GM19468 (cell line): ENCODE results near the gene CTRB1.
"Not testable (repeated sequence)": the region's sequence is repeated elsewhere in the genome, so short reads cannot be mapped to it uniquely, and the experiment has no call there.

ENCODE experiments used
- ATAC-seq: cut with Tn5 transposase; IDR thresholded peaks from one replicate; pipeline ENCODE4 v1.9.1; 2021; ENCODE audit warnings: mild to moderate bottlenecking, moderate library complexity, moderate number of reproducible peaks; ENCODE audit not compliant: unreplicated experiment; ENCODE audit errors: extremely low read depth

Gene CTRB1

DNA sequence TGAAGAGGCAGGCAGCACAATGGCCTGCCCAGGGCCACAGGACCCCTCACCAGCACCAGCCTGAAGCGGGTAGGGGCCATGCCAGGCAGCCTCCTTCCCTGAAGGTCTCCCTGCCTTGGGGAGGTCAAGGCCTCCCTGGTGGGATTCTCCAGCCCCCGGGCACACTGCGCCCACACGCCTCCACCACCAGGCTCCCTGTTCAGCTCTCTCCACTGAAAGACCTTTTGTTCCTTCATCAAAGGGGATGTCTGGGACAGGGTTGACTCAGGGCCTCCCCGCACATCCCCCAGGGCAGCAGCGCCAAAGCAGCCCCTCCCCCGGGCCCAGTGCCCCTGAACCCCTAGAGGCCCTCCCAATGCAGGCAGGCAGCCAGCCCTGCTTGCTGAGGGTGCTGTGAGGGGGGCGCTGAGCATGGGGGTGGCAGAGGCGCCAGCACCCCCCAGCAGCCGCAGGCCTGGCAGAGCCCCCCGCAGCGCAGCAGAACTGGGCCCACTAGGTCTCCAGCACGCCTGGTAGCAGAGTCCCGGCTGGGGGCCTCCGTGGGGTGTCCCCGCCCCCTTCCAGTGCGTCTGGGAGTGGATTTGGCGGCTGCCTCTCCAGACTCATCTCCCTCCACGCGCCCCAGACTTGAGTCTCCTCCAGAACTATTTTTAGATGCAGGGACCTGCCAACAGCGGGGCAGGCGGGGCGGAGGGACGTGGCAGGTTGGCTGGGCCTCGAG, 19.5 kb downstream of the CTRB1 start:
- ATAC-seq: no peak

DNA sequence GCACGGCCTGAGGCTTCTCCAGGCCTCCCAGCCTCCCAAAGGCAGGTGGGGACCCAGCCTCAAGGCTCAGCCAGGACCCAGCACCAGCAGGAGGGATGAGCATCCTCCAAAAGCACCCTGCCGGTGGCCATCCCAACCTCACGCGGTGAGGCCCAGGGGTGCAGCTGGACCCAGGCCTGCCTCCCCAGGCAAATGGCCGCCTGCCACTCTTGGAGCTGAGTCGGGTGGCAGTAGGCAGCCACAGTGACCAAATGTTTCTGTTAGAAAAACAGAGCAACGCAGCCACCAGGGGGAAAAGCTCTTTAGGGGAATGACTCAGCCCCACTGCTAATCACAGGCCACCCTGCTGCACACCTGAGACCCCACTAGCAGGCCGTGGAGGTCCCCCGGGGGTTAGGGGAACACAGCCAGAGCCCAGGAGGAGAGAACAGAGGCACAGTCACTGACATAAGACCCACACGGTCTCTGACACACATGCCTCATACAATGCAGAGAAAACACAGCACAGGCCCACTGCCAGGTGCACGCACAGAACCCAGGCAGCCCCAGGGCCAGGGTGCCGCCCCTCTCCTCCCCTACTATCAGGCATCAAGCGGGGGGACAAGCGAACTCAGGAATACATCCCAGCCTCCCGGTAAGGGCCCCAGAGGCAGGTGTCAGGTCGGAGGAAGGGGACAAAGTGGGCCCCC, 20.2 kb downstream of the CTRB1 start:
- no peak for ATAC-seq

DNA sequence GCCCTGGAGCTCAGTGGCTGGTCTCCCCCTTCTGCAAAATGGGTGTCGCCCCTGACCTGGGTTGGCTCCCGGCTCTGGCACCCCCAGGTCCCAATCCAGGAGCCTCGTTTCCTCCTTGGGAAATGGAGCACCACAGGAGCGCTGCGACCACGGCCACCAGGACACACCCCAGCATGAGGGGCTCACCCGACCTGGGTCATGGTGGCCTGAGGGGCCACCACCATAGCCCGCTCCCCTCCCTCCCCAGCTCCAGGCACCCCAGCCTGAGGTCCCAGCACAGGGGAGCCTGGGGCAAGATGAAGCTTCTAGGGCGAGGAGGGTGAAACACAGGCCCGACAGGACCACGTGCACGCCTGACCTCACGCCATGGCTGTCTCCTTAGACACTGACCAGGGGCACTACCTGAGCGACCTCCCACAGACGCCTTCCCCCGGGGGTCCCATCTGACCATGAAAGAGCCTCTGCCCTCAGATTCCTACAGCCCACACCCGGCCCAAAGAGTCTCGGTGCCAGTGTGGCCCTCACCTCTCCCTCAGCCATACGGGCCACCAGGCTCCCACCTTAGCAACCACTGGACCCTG, 20.8 kb downstream of the CTRB1 start:
- ATAC-seq: no peak

DNA sequence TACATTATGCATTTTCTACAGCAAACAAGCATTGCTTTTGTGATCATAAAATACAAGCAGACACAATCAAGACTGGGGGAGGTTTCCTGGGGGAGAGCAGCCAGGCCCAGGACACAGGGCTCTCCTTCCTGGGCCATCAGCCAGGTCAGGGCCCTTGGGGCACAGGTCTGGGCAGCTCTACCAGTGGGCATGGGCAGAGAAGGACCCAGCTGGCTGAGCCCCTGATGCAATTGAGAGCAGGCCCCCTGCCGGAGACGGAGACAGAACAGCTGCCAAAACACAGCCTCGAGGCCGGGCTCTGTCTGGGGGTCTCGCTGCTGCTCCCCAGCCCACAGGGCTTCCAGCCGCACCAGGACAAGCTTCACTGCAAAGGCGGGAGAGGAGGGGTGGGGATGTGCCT, 21.8 kb downstream of the CTRB1 start:
- ATAC-seq: not testable (repeated sequence)

DNA sequence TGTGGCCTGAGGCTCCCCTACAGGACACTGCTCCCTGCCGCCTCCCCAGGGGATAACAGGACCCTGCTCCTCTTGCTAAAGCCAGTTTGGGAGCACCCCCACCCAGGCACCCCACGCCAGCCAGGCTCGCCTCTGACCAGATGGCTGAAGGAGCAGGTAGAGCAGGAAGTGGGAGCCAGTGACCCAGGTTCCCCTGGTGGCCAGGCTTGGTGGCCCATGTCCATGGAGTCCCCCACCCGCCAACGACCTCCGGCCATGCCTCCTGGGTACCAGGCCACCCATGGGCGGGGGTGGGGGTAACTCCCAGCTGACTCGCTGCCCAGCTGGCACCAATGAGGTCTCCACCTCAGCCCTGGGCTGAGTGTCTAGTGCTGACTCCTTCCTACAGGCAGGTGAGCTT, 22.6 kb downstream of the CTRB1 start:
- ATAC-seq: no peak

DNA sequence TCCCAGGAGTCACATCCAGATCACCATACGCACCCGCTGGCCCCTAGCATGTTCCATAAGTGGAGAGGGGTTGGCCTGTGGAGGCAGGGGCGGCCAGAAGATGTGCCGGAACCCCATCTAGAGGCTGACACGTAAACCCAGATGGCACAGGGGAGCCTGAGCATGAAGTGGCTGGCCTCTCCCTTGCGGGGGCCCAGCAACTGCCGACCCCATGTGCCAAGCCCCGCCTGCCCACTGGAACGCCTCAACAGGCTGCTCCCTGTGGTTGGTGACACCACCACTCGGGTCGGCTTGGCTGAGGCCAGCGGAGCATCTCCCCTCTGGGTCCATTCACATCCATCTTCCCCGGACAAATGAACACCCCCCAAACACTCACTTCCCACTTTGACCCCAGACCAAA, 23.2 kb downstream of the CTRB1 start:
- ATAC-seq: no peak

DNA sequence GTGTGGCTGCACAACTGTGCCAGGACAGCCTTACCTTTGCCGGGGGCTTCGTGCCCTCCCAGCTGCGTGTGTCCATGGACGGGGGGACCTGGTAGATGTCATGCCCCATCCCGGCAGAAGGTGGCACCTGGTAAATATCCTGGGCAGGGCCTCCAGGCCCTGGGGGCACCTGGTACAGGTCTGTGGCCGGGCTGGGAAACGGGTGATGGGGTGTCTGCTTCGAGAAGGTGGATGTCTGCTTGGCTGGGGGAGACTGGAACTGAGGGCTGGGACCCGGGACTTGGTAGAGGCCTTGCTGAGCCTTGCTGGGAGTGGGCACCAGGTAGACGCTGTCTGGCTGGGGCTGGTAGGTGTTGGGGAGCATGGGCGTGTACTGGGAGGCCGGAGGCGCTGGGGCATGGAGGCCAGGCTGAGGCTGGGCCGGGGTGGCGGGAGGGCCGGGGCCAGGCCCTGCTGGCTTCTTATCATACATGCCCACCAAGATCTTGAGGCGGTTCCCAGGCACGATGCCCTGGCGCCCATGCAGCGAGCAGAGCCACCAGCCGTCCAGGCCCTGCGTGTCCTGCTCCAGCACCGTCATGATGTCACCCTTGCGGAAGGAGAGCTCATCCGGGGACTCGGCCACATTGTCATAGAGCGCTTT, 23.8 kb downstream of the CTRB1 start:
- not testable (repeated sequence) for ATAC-seq

DNA sequence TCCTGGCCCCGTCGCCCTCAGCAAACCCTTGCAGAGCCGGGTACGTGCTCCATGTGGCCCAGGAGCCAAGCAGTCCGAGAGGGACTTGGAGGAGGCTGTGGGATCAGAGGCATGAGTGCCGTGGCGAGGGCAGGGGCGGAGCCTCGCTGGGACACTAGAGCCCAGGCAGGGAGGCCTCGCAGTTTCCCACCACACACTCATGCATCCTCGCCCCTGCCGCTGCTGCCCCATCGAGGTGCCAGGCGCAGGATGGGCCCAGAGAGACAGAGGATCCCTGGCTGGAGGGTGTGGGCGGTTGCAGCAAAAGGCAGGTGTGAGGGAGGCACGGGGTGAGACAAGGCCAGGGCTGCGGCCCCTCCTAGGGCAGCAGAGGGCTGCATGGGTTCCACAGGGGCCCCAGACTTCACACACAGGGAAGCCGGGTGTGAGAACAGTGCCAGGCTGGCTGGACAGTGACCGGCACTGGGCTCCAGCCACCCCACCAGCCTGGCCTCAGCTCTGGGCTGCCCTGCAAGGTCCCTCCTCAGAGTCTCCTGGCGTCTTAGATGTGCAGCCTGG, 25.0 kb downstream of the CTRB1 start:
- no peak for ATAC-seq

DNA sequence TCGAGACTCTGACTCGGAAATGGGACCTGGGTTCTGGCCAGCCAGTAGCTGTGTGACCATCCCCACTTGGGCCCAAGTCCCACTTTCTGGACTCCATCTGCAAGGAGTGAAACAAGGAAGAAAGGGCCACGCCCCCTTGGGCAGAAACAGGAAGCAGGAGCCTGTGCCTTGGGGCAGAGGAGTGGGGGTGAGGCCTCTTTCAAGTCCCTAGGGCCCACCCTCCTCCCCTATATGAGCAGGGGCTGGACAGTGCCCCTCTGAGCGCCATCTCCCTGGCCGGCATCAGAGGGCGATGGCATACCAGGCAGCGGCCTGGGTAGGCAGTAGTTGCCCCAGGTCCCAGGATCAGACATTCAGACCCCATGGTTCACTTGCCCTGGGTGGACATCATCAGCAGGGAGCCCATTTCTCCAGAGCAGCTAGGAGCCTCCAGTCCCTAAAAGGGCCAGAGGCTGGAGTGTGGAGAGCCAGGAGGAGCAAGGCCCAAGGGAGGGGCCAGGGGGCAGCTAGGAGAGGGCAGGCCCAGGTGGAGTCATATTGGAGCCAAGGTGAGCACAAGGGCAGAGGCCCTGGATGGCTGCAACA, 25.5 kb downstream of the CTRB1 start:
- no peak for ATAC-seq

DNA sequence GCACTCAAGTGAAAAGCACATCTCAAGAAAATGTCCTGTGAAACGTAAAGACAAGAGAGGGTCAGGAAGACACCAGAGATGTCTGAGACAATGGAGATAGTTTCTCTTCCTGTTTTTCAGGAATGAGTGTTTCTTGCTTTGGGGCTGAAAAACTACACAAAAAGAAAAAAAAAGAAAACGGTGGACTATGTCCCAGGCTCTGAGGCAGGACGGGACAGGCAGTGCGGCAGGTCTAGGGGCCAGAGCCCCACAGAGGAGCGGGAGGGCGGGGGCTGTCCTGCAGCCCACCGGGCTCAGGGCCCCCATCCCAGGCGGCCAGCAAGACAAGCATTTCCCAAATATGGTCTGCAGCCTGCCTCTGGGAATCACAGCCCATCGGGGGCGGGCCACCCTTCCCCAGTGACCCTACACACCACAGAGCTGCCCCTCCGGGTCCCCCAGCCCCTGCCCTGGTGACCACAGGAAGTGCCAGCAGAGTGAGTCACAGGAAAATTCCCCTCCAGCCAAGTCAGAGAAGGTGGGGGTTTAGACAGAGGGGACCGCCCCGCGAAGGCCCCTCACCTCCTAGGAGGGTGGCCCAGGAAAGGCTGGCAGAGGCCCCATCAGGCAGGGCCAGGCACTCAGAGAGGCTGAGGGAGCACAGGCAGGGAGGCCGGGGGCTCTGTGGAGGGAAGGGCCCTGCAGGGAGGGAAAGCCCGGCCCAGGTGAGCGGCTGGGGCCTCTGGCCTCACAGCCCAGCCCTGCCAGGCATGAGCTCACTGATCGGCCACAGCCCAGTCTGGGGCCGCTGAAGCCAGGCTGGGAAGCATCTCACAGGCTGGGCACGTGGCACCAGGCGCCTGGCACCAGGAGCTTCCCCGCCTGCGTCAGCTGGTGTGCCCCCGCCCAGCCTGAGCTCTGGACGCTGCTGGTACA, 26.3 kb downstream of the CTRB1 start:
- no peak for ATAC-seq

DNA sequence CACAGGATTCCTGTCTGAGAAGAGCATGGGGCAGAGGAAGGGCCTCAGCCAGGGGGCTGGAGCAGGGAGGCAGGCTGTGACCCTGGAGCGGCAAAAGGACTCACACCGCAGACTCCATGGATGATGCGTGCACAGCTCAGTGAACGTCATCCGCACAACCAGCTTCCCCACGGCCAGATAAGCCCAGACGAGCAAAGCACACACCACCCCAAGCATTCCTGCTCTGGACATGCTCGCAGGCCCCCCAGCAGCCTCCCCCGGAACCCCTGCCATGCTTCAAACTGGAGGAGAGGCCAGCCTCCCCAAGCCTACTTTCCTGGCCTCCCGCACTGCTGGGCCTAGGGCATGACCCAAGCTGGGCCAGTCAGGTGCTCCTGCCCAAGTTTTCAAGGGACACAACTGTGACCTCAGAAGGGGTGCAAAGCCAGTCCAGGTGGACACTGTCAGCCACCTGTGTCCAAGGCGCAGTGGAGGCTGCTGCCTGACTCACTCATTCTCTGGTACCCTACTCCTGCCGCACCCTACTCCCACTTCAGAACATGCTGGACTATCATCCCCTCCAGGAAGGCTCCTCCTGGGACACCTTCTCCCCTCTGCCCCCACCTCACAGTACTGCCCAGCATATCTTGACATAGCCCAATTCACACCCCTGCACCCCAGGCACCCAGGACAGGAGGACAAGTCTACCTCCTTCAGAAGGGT, 27.9 kb downstream of the CTRB1 start:
- ATAC-seq: no peak

DNA sequence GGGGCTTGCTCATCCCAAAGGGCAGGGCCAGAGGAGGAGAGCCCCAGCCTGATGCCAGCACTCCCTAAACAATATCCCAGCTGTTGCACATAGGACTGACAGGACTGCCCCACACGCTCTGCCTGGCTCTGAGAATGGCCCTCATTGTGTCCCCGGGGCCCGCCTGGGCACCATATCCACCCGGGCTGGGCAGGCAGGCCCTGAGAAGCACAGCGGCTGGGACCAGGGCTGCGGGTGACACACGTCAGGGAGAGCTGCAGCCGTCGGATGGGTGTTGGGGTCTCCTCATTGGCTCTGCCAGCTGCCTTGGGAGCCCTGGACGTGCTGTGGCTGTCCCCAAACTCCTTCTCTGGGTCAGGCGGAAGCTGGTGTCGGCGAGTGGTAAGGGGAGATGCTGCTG, 28.5 kb downstream of the CTRB1 start:
- no peak for ATAC-seq

DNA sequence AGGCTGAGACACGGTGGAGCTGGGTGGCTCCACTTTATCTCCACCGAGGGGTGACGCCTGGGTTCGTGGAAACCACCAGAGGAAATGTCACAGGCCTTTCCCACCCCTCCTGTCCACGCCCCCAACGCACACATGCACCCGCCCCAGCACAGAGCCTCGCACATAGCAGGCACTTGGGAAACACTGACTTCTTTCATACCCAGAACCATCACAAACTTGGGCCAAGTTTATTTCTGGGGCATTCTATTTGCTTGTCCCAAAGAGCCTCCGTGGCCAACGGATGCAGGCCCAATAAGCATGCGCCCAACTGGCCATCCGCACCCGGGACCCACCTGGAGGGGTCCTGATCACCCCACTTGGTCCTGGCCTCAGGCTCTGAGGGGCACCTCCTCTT, 29.4 kb downstream of the CTRB1 start:
- no peak for ATAC-seq

DNA sequence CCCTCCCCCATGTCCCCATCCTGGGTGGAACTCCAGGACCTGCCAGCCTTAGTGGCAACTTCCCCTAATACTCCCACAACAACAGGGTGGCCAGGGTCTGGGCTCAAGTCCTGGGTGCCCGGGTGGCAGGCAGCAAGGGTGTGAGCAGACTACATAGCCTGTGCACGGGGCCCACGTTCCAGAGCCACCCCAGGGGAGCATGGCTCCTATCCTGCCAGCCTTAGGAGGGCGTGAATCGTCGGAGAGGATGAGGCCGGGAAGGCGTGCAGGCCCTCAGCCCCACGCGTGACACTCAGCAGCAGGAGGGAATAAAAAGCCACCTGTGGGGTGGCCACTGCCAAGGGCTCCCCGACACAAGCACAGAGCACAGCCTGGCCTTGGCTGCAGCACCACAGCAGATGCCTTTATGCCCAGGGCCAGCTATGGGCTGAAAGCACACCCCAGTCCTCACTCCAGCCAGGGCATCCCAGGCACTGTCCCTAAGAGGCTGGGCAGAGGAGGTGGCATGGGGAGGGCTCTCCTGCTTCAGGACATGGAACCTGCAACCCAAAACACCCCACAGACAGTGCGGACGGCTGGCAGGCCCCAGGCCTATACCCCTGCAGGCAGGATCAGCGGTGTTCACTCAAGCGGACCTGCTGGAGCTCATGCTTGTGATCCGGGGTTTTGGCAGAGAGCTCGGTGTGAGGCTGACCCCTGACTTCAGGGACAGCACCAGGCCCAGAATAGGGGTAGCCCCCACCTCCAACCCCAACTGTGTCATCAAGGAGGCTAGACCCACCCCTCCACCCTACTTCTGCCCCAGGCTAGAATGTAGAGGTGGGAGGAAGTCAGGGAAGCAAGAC, 30.0 kb downstream of the CTRB1 start:
- ATAC-seq: no peak

DNA sequence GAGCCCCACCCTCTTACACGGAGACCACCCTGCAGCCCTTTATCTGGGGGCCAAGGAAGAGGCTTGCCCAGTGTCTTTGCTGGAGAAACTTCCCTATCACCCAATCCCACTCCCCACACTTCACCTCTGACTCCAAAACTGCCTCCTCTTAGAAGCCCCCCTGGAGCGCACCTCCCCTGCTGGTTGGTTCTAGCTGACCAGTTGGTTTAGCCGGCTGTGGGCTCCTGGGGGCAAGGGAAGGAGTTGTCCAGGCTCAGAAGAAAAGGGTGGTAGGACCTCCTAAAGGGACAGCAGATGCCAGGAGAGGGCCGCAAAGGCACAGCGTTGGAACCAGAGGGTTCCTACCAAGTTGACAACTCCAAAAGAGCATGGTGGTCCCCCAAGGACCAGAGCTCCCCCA, 30.7 kb downstream of the CTRB1 start:
- ATAC-seq: no peak

DNA sequence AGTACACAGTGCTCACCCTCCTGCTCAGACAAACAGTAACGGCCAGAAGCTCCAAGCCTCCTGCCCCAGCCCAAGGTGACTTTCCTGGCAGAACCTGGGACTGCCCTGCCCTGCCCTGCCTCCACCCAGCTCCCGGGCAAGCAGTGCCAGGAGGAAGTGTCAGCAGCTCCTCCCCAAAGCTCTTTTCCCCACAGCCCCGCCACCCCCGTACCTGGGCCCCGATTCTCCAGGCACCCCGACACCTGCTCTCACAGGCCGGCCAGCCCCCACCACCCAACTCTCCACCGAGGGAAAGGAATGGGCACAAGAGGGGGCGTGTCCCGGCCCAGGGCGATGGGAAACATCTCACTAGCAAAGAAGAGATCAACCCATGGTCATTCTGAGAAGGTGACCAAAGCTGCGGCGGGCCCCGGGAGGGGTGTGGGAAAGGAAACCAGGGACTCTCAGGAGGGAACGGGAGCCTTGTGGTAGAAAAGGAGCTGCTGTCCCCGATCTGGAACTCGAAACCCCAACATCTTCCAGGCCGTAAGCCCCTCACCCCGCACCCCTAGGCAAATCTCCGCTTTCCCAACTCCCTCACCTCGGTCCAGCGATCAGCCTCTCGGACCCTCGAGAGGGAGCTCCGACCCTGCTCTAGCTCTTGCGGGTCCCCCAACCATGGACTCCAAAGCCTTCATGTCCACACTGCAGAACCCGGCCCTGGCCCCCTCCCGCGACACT, 31.5 kb downstream of the CTRB1 start:
- ATAC-seq: no peak

DNA sequence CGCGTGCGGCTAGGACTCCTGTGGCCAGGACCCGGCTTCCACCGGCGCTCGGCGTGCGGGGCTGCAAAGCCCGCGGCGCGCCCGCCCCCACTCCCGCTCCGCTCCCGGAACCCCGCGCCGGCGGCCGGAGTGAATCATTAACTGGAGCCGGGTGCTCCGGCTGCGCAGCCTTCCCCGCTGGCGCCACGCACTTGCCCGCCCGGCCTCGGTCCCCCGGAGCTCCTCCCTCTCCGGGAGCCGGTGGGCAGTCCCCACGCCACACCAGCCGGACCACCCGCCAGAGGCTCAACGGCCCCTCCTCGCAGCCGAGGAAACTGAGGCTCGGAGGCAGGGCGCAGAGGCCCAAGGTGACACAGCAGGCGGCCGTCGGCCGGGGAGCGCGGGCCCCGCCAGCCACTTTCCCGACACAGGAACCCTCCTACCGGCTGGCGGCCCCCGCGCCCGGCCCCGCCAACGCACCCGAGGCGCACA, 32.1 kb downstream of the CTRB1 start:
- ATAC-seq: no peak
